Esophagus muscularis mucosa (tissue), 4 donors: Measurements from ENCODE around the gene VARS2. TPM values are rescaled to one million over a fixed set of nuclear protein-coding genes. Genes with fewer than 3 reads are reported as not detected.

ENCODE experiments used
- DNase-seq: peaks from one replicate; pipeline ENCODE4 v3.0.0-alpha.2; 2017; ENCODE audit errors: extremely low spot score
- H3K27ac ChIP-seq, 4 donors: fragments of 200-600 bp; sonication (generic); replicated peaks in 1 of 4; 1 replicate in 3 of 4; 2 replicates in 1 of 4; pipeline ENCODE4 v1.5.1; 2016 to 2019; ENCODE audit warnings: mild to moderate bottlenecking in 1 of 4
- H3K27me3 ChIP-seq, 4 donors: fragments of 200-600 bp; sonication (generic); one replicate each; pipeline versions ENCODE4 v1.5.1 to v1.6.0; 2016 to 2019
- H3K36me3 ChIP-seq, 4 donors: fragments of 200-600 bp; sonication (generic); one replicate each; pipeline ENCODE4 v1.5.1; 2016 to 2019
- H3K4me1 ChIP-seq, 4 donors: fragments of 200-600 bp; sonication (generic); one replicate each; pipeline ENCODE4 v1.5.1; 2016 to 2019
- H3K4me3 ChIP-seq, 4 donors: fragments of 200-600 bp; sonication (generic); 1 replicate in 2 of 4; 2 replicates in 2 of 4; pipeline ENCODE4 v1.5.1; 2016 to 2019; ENCODE audit warnings: mild to moderate bottlenecking in 4 of 4, moderate library complexity in 1 of 4
- H3K9me3 ChIP-seq, 4 donors: fragments of 200-600 bp; sonication (generic); 1 replicate in 3 of 4; 2 replicates in 1 of 4; pipeline ENCODE4 v1.5.1; 2016 to 2019
- CTCF ChIP-seq, 3 experiments: fragments of 200-600 bp in 2 of 3; fragments of 450-650 bp in 1 of 3; sonication (generic) in 2 of 3; IDR thresholded peaks; one replicate each; pipeline ENCODE4 v1.5.1; 2017 to 2019; ENCODE audit warnings: antibody characterized with exemption in 3 of 3, mild to moderate bottlenecking in 2 of 3, moderate library complexity in 1 of 3
- EP300 ChIP-seq: sonication (generic); formaldehyde crosslinking; IDR thresholded peaks from one replicate; pipeline ENCODE4 v1.6.1; 2017; ENCODE audit warnings: antibody characterized with exemption
- POLR2A ChIP-seq: fragments of 450-650 bp; IDR thresholded peaks from one replicate; pipeline ENCODE4 v1.6.1; 2017; ENCODE audit warnings: antibody characterized with exemption, moderate library complexity, mild to moderate bottlenecking, low read depth
- POLR2AphosphoS5 ChIP-seq, 2 donors: sonication (generic); formaldehyde crosslinking; IDR thresholded peaks; one replicate each; pipeline ENCODE4 v1.6.1; 2017; ENCODE audit warnings: antibody characterized with exemption in 2 of 2
- WGBS: methylation state at CpG from one replicate; pipeline ENCODE4 v1.1.5; 2018; 5-methylcytosine and 5-hydroxymethylcytosine counted together
- intact Hi-C: fragments of 100-400 bp; cut with DNase I; formaldehyde crosslinking; loops from one replicate; pipeline ENCODE4 v1.15.1; 2023
- total RNA-seq, 4 donors: library from RNA; depleted of rRNA; stranded (reverse); fragments of >200 nt; gene quantifications; one replicate each; pipeline versions ENCODE4 v1.1.0 to v1.2.1, GENCODE V29; 2016

VARS2 gene
- total RNA-seq, 4 donors from 2014 or later: 6.6 to 16.9 (median 12.6) TPM

- TF ChIP-seq EP300 (no peak), CTCF (IDR thresholded peaks at IDR 0.05) (no peak), POLR2AphosphoS5 (IDR thresholded peaks at IDR 0.05) (no peak), POLR2A (no peak)
- Histone ChIP-seq H3K9me3 (no peaks in the 10 kb centered on the region), H3K4me1 (peaks cover under 1 to 1% (median under 1%) of the 10 kb centered on the region in 4 donors), H3K27me3 (peaks cover 0 to 20% (median 0%) of the 10 kb centered on the region in 4 donors), H3K27ac (no peak overlapping the region), H3K4me3 (no peak overlapping the region), H3K36me3 (no peaks in the 10 kb centered on the region)
- WGBS: 65% methylated on average over 9 of the region's 9 CpGs
- DNase-seq: no peak
- intact Hi-C loops: no loop called here
Observed at GRCh38 chr6:30960907-30961673, 47.1 kb downstream of the VARS2 start.

GRCh38 chr6:30962716-30963115 lies 48.7 kb downstream of the VARS2 start:
- DNase-seq: no peak
- Histone ChIP-seq H3K4me3 (no peak overlapping the region), H3K27ac (no peak overlapping the region), H3K4me1 (no peaks in the 10 kb centered on the region), H3K27me3 (peaks cover 0 to 13% (median 0%) of the 10 kb centered on the region in 4 donors), H3K9me3 (no peaks in the 10 kb centered on the region), H3K36me3 (no peaks in the 10 kb centered on the region)
- intact Hi-C loops: no loop called here
- no peak for TF ChIP-seq EP300
- TF ChIP-seq POLR2AphosphoS5 (IDR thresholded peaks at IDR 0.05): no peak
- TF ChIP-seq POLR2A: no peak
- no peak for TF ChIP-seq CTCF (IDR thresholded peaks at IDR 0.05)

- intact Hi-C loops: no loop called here
- Histone ChIP-seq H3K4me3 (no peak overlapping the region), H3K4me1 (no peaks in the 10 kb centered on the region), H3K9me3 (no peaks in the 10 kb centered on the region), H3K36me3 (no peaks in the 10 kb centered on the region), H3K27ac (no peak overlapping the region), H3K27me3 (peaks cover 0 to 13% (median 0%) of the 10 kb centered on the region in 4 donors)
- 69% methylated on average over 6 of the region's 6 CpGs for WGBS
- TF ChIP-seq POLR2AphosphoS5 (IDR thresholded peaks at IDR 0.05) (no peak), POLR2A (no peak), EP300 (no peak), CTCF (IDR thresholded peaks at IDR 0.05) (no peak)
- DNase-seq: no peak
Observed at GRCh38 chr6:30963641-30964040, 49.6 kb downstream of the VARS2 start.

GRCh38 chr6:30964075-30964474 lies 50.0 kb downstream of the VARS2 start:
- H3K4me3 ChIP-seq: no peak overlapping the region
- TF ChIP-seq POLR2A (no peak), CTCF (IDR thresholded peaks at IDR 0.05) (no peak), EP300 (no peak), POLR2AphosphoS5 (IDR thresholded peaks at IDR 0.05) (no peak)
- 64% methylated on average over 4 of the region's 4 CpGs for WGBS
- no peaks in the 10 kb centered on the region for H3K36me3 ChIP-seq
- no peaks in the 10 kb centered on the region for H3K4me1 ChIP-seq
- no peak for DNase-seq
- H3K27me3 ChIP-seq: peaks cover 0 to 13% (median 0%) of the 10 kb centered on the region in 4 donors
- intact Hi-C loops: no loop called here
- no peak overlapping the region for H3K27ac ChIP-seq
- H3K9me3 ChIP-seq: no peaks in the 10 kb centered on the region
